HG03097 (cell line): ENCODE results near the gene RXRG.
"Not testable (repeated sequence)": the region's sequence is repeated elsewhere in the genome, so short reads cannot be mapped to it uniquely, and the experiment has no call there.

Experiments used
- ATAC-seq: cut with Tn5 transposase; IDR thresholded peaks from one replicate; pipeline ENCODE4 v1.9.1; 2021; ENCODE audit not compliant: unreplicated experiment, low FRiP score

The RXRG gene

GRCh38 chr1:165444897-165445370, at the start of gene RXRG:
Gene RXRG, minus strand, starts transcription at chr1:165445126. Its CDS starts 233 bp downstream, at chr1:165444893.
- no peak for ATAC-seq

GRCh38 chr1:165492845-165493373, 48.0 kb upstream of the RXRG start:
- no peak for ATAC-seq

GRCh38 chr1:165490175-165490574, 45.2 kb upstream of the RXRG start:
- no peak for ATAC-seq

GRCh38 chr1:165487921-165488320, 43.0 kb upstream of the RXRG start:
- no peak for ATAC-seq

- no peak for ATAC-seq
These were observed 41.7 kb upstream of the RXRG start for GRCh38 chr1:165486663-165487062.

GRCh38 chr1:165485716-165486115, 40.8 kb upstream of the RXRG start:
- ATAC-seq: no peak

- no peak for ATAC-seq
These were observed 39.6 kb upstream of the RXRG start for GRCh38 chr1:165484532-165484931.

- no peak for ATAC-seq
These were observed 38.5 kb upstream of the RXRG start for GRCh38 chr1:165483412-165483811.

- no peak for ATAC-seq
These were observed 37.0 kb upstream of the RXRG start for GRCh38 chr1:165481820-165482532.

GRCh38 chr1:165476776-165477175, 31.9 kb upstream of the RXRG start:
- ATAC-seq: no peak

- ATAC-seq: no peak
These were observed 29.3 kb upstream of the RXRG start for GRCh38 chr1:165474196-165474595.

GRCh38 chr1:165473081-165473480, 28.2 kb upstream of the RXRG start:
- ATAC-seq: no peak

- no peak for ATAC-seq
These were observed 23.9 kb upstream of the RXRG start for GRCh38 chr1:165468726-165469249.

GRCh38 chr1:165468253-165468652, 23.3 kb upstream of the RXRG start:
- no peak for ATAC-seq

GRCh38 chr1:165467706-165468105, 22.8 kb upstream of the RXRG start:
- ATAC-seq: no peak

- ATAC-seq: no peak
These were observed 19.1 kb upstream of the RXRG start for GRCh38 chr1:165463978-165464377.

- not testable (repeated sequence) for ATAC-seq
These were observed 14.8 kb upstream of the RXRG start for GRCh38 chr1:165459683-165460082.

- ATAC-seq: no peak
These were observed 11.9 kb upstream of the RXRG start for GRCh38 chr1:165456861-165457260.

GRCh38 chr1:165456114-165456513, 11.2 kb upstream of the RXRG start:
- no peak for ATAC-seq

GRCh38 chr1:165455111-165455510, 10.2 kb upstream of the RXRG start:
- no peak for ATAC-seq

GRCh38 chr1:165454091-165454610, 9.2 kb upstream of the RXRG start:
- ATAC-seq: no peak
